HUES64 (cell line): ENCODE measurements around the gene CHN2.

Experiments used
- H3K27ac ChIP-seq: 2 replicates; pipeline ENCODE4 v1.7.0; 2013; ENCODE audit warnings: low read depth, low read length, inconsistent platforms
- H3K27me3 ChIP-seq: 2 replicates; pipeline ENCODE4 v1.6.1; 2013; ENCODE audit warnings: mild to moderate bottlenecking, low read length; ENCODE audit not compliant: insufficient read depth
- H3K36me3 ChIP-seq: 2 replicates; pipeline ENCODE4 v1.6.1; 2013; ENCODE audit warnings: mild to moderate bottlenecking, low read length; ENCODE audit not compliant: insufficient read depth
- H3K4me1 ChIP-seq: 2 replicates; pipeline ENCODE4 v1.6.1; 2013; ENCODE audit warnings: mild to moderate bottlenecking, low read length, moderate library complexity; ENCODE audit not compliant: insufficient read depth
- H3K4me3 ChIP-seq: 2 replicates; pipeline ENCODE4 v1.5.1; 2013; ENCODE audit warnings: mild to moderate bottlenecking, low read length, moderate library complexity
- H3K9ac ChIP-seq: 2 replicates; pipeline ENCODE4 v1.6.1; 2013; ENCODE audit warnings: mild to moderate bottlenecking, low read depth, low read length
- H3K9me3 ChIP-seq: 2 replicates; pipeline ENCODE4 v1.6.1; 2013; ENCODE audit warnings: low read depth, low read length; ENCODE audit not compliant: insufficient read depth
- WGBS: fragments of 150-250, 120-280 bp; methylation state at CpG from one replicate; pipeline ENCODE4 v1.1.7; 2013; ENCODE audit warnings: missing lambda C conversion rate; 5-methylcytosine and 5-hydroxymethylcytosine counted together

CHN2 gene

DNA sequence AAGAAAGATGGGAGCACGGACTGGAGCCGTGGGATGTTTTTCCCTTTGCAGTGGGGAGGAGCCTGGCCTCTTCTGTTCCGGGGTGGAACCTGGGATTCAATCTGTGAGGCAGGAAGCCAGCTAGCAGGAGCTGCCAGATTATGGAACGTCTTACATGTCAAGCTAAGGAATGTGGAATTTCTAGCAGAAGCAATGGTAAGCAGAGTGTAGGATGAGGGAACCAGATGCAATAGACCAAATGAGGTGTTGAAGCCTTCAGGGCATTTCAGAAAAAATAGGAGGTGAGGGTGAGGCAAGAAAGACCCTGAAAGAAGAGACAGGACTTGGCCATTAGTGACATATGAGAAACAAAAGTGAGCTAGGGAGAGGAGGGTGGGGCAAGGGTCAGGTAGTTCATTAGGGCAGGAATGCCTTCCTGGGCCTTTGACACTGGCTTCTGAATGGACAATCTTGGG lies 105.5 kb downstream of the CHN2 start:
- WGBS = 74% methylated on average over 4 of the region's 4 CpGs
- H3K36me3 ChIP-seq = no peaks in the 10 kb centered on the region
- H3K4me3 ChIP-seq = no peak overlapping the region
- no peaks in the 10 kb centered on the region for H3K27me3 ChIP-seq
- H3K4me1 ChIP-seq = peaks cover 46% of the 10 kb centered on the region
- H3K9ac ChIP-seq = no peak overlapping the region
- no peak overlapping the region for H3K27ac ChIP-seq
- H3K9me3 ChIP-seq = no peaks in the 10 kb centered on the region

- Histone ChIP-seq H3K9me3 (no peaks in the 10 kb centered on the region), H3K27me3 (no peaks in the 10 kb centered on the region), H3K9ac (no peak overlapping the region), H3K27ac (no peak overlapping the region), H3K36me3 (no peaks in the 10 kb centered on the region), H3K4me3 (no peak overlapping the region), H3K4me1 (peaks cover 52% of the 10 kb centered on the region)
- WGBS = no CpG with 5 or more reads among the region's 1 CpG
Measured at GRCh38 chr7:29300649-29301048, 106.1 kb downstream of the CHN2 start.

DNA sequence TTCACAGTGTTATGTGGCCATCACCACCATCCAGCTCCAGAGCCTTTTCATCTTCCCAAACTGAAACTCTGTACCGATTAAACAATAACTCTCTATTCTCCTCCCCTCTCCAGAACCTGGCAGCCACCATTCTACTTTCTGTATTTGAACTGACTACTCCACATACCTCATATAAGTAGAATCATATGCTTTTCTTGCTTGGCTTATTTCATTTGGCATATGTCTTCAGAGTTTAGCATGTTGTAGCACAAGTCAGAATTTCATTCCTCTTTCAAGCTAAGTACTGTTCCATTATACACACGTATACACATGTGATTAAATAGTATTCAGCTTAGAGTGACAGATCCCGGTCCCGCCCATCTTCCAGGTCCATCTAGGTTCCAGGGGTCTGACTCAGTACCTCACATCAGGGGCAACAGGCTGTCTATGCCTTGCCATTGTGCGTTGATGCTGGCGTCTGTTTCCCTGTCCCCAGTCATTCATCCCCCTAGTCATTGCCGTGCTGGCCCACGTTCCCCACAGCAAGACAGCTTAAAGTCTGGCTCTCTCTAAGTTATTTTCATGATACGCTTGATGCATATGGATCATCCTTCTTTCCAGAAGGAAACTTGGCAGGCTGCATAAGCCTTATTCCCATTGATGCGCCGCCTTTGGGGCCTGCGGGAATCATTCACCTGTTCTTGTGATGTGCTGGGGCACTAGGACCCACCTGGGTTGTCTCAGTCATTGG lies 108.3 kb downstream of the CHN2 start:
- Histone ChIP-seq H3K27ac (no peak overlapping the region), H3K9me3 (no peaks in the 10 kb centered on the region), H3K4me1 (peaks cover 54% of the 10 kb centered on the region), H3K36me3 (no peaks in the 10 kb centered on the region), H3K4me3 (no peak overlapping the region), H3K27me3 (no peaks in the 10 kb centered on the region), H3K9ac (no peak overlapping the region)
- 91% methylated on average over 12 of the region's 12 CpGs for WGBS

DNA sequence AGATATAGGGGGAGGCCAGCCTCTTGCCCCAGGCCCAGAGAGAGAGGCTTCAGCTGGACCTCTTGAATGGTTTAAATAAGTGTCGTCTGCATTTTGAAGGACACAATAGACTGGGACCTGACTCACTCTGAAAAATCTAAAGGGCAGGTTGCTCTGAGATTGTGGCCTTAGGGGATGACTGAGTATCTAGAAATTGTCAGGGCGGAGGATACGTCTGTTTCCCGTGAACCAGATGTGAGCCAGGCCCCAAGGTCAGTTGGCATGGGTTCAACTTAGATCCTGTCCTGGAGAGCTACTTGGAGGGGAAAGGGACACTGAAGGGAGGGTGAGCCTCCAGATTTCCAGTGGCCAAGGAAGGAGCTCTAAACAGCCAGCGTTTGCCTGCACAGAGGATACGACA lies 110.2 kb downstream of the CHN2 start:
- Histone ChIP-seq H3K36me3 (no peaks in the 10 kb centered on the region), H3K9ac (no peak overlapping the region), H3K27me3 (no peaks in the 10 kb centered on the region), H3K4me1 (peaks cover 41% of the 10 kb centered on the region), H3K4me3 (no peak overlapping the region), H3K9me3 (no peaks in the 10 kb centered on the region), H3K27ac (no peak overlapping the region)
- 67% methylated on average over 6 of the region's 6 CpGs for WGBS

GRCh38 chr7:29306319-29306991 lies 111.9 kb downstream of the CHN2 start:
- H3K27ac ChIP-seq = no peak overlapping the region
- H3K9ac ChIP-seq = no peak overlapping the region
- no peaks in the 10 kb centered on the region for H3K9me3 ChIP-seq
- WGBS = 80% methylated on average over 5 of the region's 5 CpGs
- no peaks in the 10 kb centered on the region for H3K27me3 ChIP-seq
- H3K4me1 ChIP-seq = peaks cover 32% of the 10 kb centered on the region
- H3K4me3 ChIP-seq = no peak overlapping the region
- no peaks in the 10 kb centered on the region for H3K36me3 ChIP-seq

- H3K4me3 ChIP-seq = no peak overlapping the region
- no peaks in the 10 kb centered on the region for H3K27me3 ChIP-seq
- H3K9ac ChIP-seq = no peak overlapping the region
- WGBS = 80% methylated on average over 4 of the region's 6 CpGs
- no peaks in the 10 kb centered on the region for H3K9me3 ChIP-seq
- peaks cover 32% of the 10 kb centered on the region for H3K4me1 ChIP-seq
- H3K27ac ChIP-seq = no peak overlapping the region
- no peaks in the 10 kb centered on the region for H3K36me3 ChIP-seq
Measured at GRCh38 chr7:29308424-29308823, 113.8 kb downstream of the CHN2 start.

GRCh38 chr7:29309041-29309854 lies 114.7 kb downstream of the CHN2 start:
- Histone ChIP-seq H3K9me3 (no peaks in the 10 kb centered on the region), H3K4me3 (no peak overlapping the region)
- 97% methylated on average over 9 of the region's 9 CpGs for WGBS

DNA sequence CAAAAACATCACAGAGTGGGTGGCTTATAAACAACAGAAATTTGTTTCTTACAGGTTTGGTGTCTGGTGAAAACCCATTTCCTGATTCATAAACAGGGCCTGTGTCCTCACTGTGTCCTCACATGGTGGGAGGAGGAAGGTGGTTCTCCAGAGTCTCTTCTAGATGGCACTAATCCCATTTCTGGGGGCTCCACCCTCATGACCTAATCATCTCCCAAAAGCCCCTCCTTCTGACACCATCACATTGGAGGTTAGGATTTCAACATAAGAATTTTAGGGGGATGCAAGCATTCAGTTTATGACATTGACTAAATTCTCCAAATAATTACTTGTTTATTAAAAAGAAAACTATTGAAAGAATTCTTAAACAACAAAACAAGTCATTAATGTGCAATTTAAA lies 116.0 kb downstream of the CHN2 start:
- Histone ChIP-seq H3K27ac (no peak overlapping the region), H3K4me3 (no peak overlapping the region), H3K9ac (no peak overlapping the region), H3K27me3 (no peaks in the 10 kb centered on the region), H3K36me3 (no peaks in the 10 kb centered on the region), H3K9me3 (no peaks in the 10 kb centered on the region), H3K4me1 (peaks cover 19% of the 10 kb centered on the region)

More at GRCh38 chr7:29309041-29309854, 114.7 kb downstream of the CHN2 start:
- Histone ChIP-seq H3K27me3 (no peaks in the 10 kb centered on the region), H3K4me1 (peaks cover 32% of the 10 kb centered on the region), H3K9ac (no peak overlapping the region), H3K27ac (no peak overlapping the region), H3K36me3 (no peaks in the 10 kb centered on the region)

- H3K9me3 ChIP-seq = no peaks in the 10 kb centered on the region
- H3K4me3 ChIP-seq = no peak overlapping the region
- no peak overlapping the region for H3K27ac ChIP-seq
- no peak overlapping the region for H3K9ac ChIP-seq
- H3K4me1 ChIP-seq = peaks cover 12% of the 10 kb centered on the region; the same call in 1 of the 2 replicates
- H3K27me3 ChIP-seq = no peaks in the 10 kb centered on the region
- 92% methylated on average over 3 of the region's 3 CpGs for WGBS
- no peaks in the 10 kb centered on the region for H3K36me3 ChIP-seq
Measured at GRCh38 chr7:29311314-29311713, 116.7 kb downstream of the CHN2 start.

GRCh38 chr7:29314148-29314547 lies 119.6 kb downstream of the CHN2 start:
- WGBS = 88% methylated on average over 1 of the region's 1 CpG
- peaks cover 3% of the 10 kb centered on the region; the same call in 1 of the 2 replicates for H3K4me1 ChIP-seq

More at GRCh38 chr7:29314148-29314547, 119.6 kb downstream of the CHN2 start:
- Histone ChIP-seq H3K27ac (no peak overlapping the region), H3K4me3 (no peak overlapping the region), H3K27me3 (no peaks in the 10 kb centered on the region), H3K36me3 (no peaks in the 10 kb centered on the region), H3K9me3 (no peaks in the 10 kb centered on the region), H3K9ac (no peak overlapping the region)
